ENCODE data around the gene COX8C. TPM values are rescaled to one million over a fixed set of nuclear protein-coding genes. Genes with fewer than 3 reads are reported as not detected.

COX8C gene
- total and polyA plus RNA-seq, 7 donors = 0.35 to 0.54 TPM; not detected in 5

- TF ChIP-seq, protein P1, sequence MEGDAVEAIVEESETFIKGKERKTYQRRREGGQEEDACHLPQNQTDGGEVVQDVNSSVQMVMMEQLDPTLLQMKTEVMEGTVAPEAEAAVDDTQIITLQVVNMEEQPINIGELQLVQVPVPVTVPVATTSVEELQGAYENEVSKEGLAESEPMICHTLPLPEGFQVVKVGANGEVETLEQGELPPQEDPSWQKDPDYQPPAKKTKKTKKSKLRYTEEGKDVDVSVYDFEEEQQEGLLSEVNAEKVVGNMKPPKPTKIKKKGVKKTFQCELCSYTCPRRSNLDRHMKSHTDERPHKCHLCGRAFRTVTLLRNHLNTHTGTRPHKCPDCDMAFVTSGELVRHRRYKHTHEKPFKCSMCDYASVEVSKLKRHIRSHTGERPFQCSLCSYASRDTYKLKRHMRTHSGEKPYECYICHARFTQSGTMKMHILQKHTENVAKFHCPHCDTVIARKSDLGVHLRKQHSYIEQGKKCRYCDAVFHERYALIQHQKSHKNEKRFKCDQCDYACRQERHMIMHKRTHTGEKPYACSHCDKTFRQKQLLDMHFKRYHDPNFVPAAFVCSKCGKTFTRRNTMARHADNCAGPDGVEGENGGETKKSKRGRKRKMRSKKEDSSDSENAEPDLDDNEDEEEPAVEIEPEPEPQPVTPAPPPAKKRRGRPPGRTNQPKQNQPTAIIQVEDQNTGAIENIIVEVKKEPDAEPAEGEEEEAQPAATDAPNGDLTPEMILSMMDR (IDR thresholded peaks at IDR 0.05) = no peak
- intact Hi-C loops (cut with DNase I) = no loop called here
- ATAC-seq = no peak
These were observed 30.3 kb upstream of the COX8C start for GRCh38 chr14:93316716-93317115.

DNA sequence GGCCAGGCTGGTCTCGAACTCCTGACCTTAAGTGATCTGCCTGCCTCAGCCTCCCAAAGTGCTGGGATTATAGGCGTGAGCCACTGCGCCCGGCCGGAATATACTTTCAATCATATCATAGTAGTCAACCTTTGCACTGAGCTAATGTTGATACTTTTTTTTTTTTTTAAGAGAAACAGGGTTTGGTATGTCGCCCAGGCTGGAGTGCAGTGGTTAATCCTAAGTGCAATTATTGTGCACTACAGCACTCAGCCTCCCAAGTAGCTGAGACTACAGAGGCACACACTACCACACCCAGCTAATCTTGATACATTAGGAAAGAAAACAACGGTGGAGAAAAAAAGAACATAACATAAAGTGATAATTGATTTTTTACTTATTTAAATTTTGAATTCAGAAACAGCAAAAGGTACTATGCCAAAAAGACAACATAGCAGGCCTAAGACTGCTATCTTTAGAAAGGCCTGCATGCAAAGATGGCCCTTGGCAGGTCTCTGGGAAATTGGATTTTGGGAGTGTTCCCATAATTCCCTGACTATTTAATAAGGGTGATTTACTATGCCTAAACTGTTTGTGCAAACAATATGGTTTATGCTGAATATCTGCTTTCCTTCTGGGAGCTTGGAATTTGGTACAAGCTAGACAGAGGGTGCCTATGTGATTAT is 29.6 kb upstream of the COX8C start:
- ATAC-seq (no peak), DNase-seq (no peak)
- Histone ChIP-seq H3K36me3 (ENCODE audit: insufficient read depth in 1 of 2, low read depth in 1 of 2) (peaks cover 0 to 4% of the 10 kb centered on the region in 2 donors), H3K27ac (no peak overlapping the region), H3K4me3 (no peak overlapping the region), H3K9me3 (no peaks in the 10 kb centered on the region), H3K27me3 (ENCODE audit: insufficient read depth in 3 of 3, low read length in 2 of 3) (no peaks in the 10 kb centered on the region), H3K4me1 (peaks cover 21% of the 10 kb centered on the region)
- 88 to 92% (median 90%) methylated on average over 7 of the region's 7 CpGs for WGBS, 3 donors
- TF ChIP-seq, protein P1 (IDR thresholded peaks at IDR 0.05) = no peak
- intact Hi-C loops (cut with DNase I) = no loop called here

More at GRCh38 chr14:93316716-93317115, 30.3 kb upstream of the COX8C start:
- Histone ChIP-seq H3K9me3 (no peaks in the 10 kb centered on the region), H3K4me3 (no peak overlapping the region), H3K27ac (no peak overlapping the region), H3K27me3 (ENCODE audit: insufficient read depth in 3 of 3, low read length in 2 of 3) (no peaks in the 10 kb centered on the region), H3K36me3 (ENCODE audit: insufficient read depth in 1 of 2, low read depth in 1 of 2) (peaks cover 0 to under 1% of the 10 kb centered on the region in 2 donors), H3K4me1 (peaks cover 21% of the 10 kb centered on the region)
- WGBS, 3 donors = 68 to 76% (median 70%) methylated on average over 4 of the region's 4 CpGs
- no peak for DNase-seq

DNA sequence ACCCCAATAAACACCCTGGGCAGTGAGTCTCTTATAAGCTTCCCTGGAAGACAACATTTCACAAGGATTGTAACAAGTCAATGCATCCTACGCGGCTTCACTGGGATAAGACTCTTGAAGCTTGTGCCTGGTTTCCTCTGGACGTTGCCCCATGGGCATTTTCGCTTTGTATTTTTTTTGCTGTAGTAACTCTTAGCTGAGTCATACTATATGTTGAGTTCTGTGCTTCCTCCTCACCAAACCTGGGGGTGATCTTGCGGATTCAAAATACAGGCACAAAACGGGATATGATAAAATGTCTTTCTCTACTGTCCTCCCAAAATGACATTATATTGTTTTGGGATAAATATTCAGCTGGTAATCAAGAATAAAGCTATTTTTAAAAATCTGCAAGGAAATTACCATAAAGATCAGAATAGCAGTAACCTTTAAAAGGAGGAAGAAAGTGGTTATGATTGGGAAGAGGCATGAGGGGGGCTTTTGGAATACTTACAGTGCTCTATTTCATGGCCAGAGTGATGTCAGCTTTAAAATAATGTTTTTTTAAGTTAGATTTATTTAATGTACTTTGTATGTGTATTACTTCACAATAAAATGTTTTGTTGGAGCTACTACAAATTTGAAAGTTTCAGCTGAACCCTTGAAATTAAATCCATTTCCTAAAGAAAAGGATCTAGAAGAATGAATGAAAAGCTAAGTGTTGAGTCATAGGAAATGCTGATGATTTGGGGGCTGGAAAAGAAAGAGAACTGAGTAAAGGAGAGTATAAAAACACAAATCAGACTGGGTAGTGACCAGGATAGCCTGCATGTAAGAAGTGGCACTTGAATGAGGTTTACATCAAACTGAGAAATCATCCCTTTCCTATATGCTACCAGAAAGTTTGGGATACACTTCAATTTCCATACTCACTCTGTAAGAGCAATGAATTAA is 28.8 kb upstream of the COX8C start:
- DNase-seq (no peak), ATAC-seq (peak in 1 of 4 donors; percentile 53)
- peaks cover 0 to 4% of the 10 kb centered on the region in 2 donors for H3K36me3 ChIP-seq (ENCODE audit: insufficient read depth in 1 of 2, low read depth in 1 of 2)
- intact Hi-C loops (cut with DNase I) = no loop called here
- no peaks in the 10 kb centered on the region for H3K9me3 ChIP-seq
- 62 to 73% (median 71%) methylated on average over 6 of the region's 6 CpGs for WGBS, 3 donors
- peaks cover 15% of the 10 kb centered on the region for H3K4me1 ChIP-seq
- TF ChIP-seq, protein P1 (IDR thresholded peaks at IDR 0.05) = no peak
- no peak overlapping the region for H3K4me3 ChIP-seq
- no peak overlapping the region for H3K27ac ChIP-seq
- H3K27me3 ChIP-seq (ENCODE audit: insufficient read depth in 3 of 3, low read length in 2 of 3) = no peaks in the 10 kb centered on the region

GRCh38 chr14:93318927-93319326 is 28.1 kb upstream of the COX8C start:
- Histone ChIP-seq H3K27me3 (ENCODE audit: insufficient read depth in 3 of 3, low read length in 2 of 3) (no peaks in the 10 kb centered on the region), H3K36me3 (ENCODE audit: insufficient read depth in 1 of 2, low read depth in 1 of 2) (peaks cover 0 to 10% of the 10 kb centered on the region in 2 donors), H3K4me1 (peaks cover 16% of the 10 kb centered on the region)

More at GRCh38 chr14:93318927-93319326, 28.1 kb upstream of the COX8C start:
- TF ChIP-seq, protein P1 (IDR thresholded peaks at IDR 0.05) = no peak
- intact Hi-C loops (cut with DNase I) = no loop called here
- WGBS, 3 donors = 84 to 88% (median 86%) methylated on average over 5 of the region's 5 CpGs
- H3K4me3 ChIP-seq = no peak overlapping the region
- ATAC-seq (no peak), DNase-seq (no peak)
- no peak overlapping the region for H3K27ac ChIP-seq
- no peaks in the 10 kb centered on the region for H3K9me3 ChIP-seq
